GM21447 (cell line): Measurements from ENCODE around the gene RHOB.

ENCODE experiments used
- ATAC-seq: cut with Tn5 transposase; IDR thresholded peaks from one replicate; pipeline ENCODE4 v1.9.1; 2021; ENCODE audit not compliant: unreplicated experiment

Gene RHOB

DNA sequence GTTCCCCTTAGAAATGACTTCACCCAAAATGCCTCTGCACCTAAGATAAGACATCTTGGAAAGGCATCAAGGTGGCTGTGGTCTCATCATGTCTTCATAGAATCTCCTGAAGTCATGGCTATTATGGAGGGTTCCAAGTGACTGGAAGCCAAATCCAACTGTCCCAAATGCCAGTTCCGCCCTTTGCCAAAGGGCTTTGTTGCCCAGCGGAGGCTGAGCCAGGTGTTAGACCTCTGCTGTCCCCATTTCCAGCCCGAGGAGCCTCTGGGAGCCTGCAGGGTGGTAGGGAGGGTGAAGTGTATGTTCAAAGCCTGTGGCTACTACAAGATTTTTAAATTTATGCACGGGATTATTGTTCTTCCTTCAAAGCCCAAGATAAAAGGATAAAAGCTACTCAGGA, 25.7 kb downstream of the RHOB start:
- ATAC-seq = no peak

GRCh38 chr2:20473128-20473527, 26.3 kb downstream of the RHOB start:
- ATAC-seq = no peak

GRCh38 chr2:20474757-20475566, 28.1 kb downstream of the RHOB start:
- ATAC-seq = no peak

DNA sequence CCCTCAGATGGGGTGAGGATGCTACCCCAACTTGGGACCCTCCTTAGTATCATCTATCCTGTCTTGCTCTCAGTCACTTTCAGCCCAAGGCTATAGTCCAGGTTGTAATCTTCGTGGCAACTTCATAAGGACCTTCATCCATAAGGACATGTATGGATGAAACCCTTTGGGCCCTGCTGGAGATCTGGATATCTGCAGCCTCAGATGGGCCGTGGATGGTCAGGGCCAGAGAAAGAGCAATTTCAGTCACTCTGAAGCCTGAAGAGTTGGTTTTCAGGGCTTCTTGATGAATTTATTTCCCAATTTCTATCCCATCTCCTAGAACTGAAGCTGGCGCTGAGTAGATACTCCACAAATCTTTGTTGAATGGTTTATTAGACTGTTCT, 28.7 kb downstream of the RHOB start:
- ATAC-seq = no peak

- ATAC-seq = no peak
Observed at GRCh38 chr2:20476481-20476880, 29.6 kb downstream of the RHOB start.

- no peak for ATAC-seq
Observed at GRCh38 chr2:20476950-20477349, 30.1 kb downstream of the RHOB start.

GRCh38 chr2:20478961-20479360, 32.1 kb downstream of the RHOB start:
- ATAC-seq = no peak

DNA sequence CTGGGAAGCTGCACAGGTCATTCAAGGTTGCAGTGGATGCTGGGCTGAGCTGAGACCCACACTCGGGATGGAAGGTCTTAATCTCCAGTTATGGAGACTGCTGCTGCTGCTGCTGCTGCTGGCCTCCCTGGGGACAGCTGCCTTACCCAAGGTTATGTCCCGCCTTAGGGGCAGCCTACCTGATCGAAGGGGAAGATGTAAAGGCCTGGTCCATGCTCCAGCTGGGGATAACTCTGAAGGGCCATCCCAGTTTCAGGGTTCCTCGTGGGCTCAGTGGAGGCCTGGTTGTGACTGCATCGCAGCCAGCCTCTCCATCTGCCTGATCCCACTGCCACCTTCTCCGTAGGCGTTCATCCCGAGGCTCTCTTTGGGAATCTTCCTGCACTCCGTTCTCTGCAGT, 33.0 kb downstream of the RHOB start:
- no peak for ATAC-seq

DNA sequence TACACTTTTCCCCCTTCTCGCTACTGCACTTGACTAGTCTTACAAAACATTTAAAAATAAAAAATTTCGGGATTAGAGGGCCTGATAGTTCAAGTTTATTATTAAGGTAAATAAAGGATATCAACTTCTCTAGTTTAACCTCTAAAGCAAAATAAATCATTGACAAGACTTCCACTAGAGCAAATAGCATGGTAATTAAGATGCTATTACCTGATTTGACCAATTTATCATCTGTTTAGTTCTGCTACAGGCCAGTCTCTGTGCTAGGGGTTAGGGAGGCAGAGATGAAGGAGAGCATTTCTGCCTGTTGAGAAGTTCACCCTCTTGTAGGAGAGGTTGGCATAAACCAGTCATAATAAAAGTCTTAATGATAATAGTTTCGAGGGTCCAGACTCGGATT, 34.0 kb downstream of the RHOB start:
- ATAC-seq = no peak

DNA sequence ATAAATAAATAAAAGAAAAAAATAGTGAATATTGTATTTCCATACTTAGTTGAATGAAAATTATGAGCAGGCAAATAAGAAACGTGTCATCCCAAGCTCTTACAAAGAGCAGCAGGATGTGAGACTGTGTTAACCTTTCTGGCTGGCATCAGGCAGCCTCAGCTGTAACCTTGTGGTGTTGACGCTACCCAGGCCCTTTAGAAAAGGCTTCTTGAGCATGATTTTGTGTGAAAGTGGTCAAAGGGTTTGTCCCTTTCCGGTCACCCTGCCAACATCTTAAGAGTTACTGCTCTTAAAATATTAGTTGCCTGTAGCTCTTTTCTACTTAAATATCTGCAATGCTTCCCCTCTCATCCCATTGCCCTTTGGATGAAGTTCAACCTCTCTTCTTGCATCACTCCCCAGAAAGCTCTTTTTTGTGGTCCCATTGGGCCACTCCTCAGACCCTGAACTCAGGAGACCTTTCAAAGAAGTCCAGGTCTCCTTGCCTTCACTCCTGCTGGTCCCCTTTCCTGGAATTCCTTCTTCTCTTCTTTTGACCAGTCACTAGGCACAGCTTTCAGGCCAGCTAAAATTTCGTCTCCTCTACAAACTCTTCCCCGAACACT, 35.0 kb downstream of the RHOB start:
- ATAC-seq = no peak

GRCh38 chr2:20482725-20483124, 35.9 kb downstream of the RHOB start:
- ATAC-seq = no peak

DNA sequence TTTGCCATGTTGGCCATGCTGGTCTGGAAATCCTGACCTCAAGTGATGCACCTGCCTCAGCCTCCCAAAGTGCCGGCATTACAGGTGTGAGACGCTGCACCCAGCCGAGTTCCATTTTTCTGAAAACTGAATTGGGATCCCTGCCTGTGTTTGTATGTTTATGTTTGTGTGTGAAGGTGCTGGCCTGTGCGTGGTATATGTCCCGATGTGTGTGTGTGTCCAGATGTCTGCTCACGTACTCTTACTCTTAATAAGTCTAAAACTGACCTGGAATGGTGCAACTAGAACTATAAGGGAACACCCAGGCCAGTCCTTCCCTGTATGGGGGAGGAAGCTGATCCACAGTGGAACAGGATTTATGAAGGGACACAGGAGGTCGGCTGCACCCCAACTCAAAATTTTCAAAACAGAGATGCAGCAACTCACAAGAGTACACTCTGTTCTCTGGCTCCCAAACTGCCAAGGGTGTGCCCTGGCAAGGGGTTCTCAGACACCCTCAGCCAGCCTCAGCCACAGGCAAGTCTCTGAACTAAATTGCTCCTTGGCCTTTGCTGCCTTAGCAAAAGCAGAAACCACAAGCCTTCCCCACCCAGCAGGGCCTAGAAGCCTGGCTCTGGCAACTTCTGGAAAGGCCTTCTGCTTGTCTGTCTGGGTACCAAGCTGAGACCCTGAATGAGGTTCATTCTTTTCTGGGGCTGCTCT, 36.5 kb downstream of the RHOB start:
- no peak for ATAC-seq

GRCh38 chr2:20484034-20484617, 37.3 kb downstream of the RHOB start:
- ATAC-seq = no peak

DNA sequence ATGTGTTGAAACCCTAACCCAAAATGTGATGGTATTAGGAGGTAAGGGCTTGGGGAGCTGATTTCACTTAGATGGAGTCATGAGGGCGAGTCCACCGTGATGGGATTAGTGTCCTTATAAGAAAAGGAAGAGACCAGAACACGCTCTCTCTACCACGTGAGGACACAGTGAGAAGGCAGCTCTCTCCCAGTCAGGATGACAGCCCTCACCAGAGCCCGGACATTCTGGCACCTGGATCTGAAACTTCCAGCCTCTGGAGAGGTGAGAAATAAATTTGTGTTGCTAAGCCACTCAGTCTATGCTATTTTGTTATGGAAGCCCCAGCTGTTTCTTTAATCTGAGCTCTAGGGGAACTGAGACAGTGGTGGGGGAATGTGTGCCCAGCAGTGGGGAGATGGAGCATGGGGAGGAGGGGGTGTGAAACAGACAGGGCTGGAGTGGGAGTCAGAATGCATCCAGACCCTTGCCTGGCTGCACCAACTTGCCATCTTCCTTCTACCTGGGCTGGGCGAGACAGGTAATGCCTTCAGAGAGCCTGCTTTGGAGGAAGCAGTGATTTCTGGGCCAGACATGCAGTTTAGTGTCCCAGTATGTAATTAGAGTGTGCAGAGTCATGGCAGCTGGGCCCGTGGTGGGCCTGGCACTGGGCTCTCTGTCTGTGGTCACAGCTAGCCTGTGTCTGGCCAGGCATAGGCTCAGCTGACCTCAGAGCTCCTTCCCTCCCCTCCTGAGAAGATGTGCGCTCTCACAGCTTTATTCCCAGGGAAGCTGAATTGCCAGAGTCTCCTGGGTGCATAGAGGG, 38.1 kb downstream of the RHOB start:
- ATAC-seq = no peak

DNA sequence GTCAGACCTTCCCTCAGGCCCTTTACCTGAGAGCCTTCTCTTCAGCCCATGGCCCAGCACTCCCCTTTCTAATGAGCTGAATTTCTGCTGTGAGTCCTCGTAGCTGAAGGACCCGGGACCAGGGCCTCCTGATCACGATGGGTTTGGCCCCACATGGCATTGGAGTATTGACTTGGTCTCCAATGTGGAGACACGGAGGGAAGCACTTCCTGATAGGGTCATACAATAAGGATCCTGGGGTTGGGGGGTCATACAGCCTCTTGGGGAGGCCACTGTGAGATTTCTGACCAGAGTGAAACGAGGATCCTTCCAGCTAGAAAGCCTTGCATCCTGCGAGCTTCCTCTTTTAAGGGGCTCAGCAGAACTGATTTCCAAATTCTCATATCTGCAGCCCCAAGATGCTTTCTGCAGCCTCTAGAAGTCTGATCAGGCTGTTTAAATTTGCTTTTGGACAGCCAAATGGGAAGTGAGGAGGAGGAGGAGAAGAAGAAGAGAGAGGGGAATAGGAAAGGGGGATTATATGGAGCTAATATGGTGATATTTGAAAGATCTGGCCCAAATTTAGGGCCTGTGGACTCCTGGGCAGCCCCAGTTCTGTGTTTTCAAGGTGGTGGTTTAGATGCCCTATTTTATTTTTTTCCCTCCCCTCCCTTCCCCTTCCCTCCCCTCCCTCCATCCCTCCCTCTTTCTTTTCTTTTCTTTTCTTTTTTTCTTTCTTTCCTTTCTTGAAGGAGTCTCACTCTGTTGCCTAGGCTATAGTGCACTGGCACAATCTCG, 38.9 kb downstream of the RHOB start:
- ATAC-seq = no peak

GRCh38 chr2:20486571-20486970, 39.7 kb downstream of the RHOB start:
- ATAC-seq = no peak

- no peak for ATAC-seq
Observed at GRCh38 chr2:20487030-20487391, 40.1 kb downstream of the RHOB start.

DNA sequence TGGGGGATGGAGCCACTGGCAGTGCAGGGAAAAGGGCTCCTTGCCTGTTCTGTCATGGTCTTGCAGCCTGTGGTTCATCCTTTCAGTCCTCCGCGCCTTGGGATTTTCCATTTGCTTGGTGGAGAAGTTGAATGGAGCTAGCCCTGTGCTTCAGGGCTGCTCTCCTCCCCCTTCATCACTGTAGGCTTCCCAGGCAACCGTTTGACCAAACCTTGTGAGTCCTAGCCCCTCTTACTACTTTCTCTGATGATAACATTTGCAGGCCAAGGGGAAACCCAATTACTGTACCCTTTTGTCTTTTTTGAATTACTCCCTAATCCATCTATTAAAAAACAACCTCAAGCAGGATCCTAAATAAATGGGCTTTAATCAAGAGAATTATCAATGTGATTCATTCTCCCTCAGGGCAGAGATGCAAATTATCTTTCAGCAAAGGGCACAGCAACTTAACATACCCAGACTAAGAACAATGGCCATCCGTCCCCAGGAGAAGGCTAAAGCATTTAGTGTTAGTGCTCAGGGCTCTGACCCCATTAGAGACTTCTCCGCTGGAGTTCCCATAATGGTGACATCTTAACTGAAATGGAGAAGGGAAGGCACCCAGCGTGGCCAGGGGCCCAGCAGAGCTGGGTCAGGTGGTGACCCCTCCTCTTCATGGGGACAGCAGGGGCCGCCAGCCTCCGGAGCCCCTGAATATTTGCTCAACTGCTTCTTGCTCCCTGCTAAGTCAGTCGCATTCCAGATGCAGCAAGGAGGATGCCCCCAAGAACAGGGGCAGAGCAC, 40.7 kb downstream of the RHOB start:
- ATAC-seq = no peak

GRCh38 chr2:20488201-20488641, 41.3 kb downstream of the RHOB start:
- no peak for ATAC-seq
